Body of pancreas (tissue), 4 donors: ENCODE results near the gene NXNL1.

Source experiments
- POLR2A ChIP-seq, 3 donors: fragments of 450-650 bp; IDR thresholded peaks; one replicate each; pipeline ENCODE4 v1.6.1; 2016; ENCODE audit warnings: antibody characterized with exemption in 3 of 3, mild to moderate bottlenecking in 2 of 3
- TF ChIP-seq, protein P1 (sequence below), 7 experiments: fragments of 450-650 bp in 4 of 7; fragments of 200-600 bp in 3 of 7; sonication (generic) in 3 of 7; IDR thresholded peaks; one replicate each; pipeline ENCODE4 v1.5.1; 2016 to 2019; ENCODE audit warnings: antibody characterized with exemption in 7 of 7

DNA sequence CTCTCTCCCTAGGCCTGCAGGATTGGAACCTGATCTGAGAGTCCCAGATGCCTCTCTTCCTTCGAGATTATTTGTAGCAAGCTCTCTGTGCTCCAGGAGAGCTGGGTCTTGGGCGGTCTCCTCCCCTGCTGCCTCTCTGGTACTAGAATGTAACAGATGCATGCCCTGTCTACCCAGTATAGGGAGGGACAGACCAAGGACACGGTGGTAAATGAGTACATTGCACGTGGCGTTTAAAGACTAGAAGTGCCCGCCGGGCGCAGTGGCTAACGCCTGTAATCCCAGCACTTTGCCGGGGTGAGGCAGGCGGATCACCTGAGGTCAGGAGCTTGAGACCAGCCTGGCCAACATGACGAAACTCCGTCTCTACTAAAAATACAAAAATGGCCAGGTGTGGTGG is 21.3 kb upstream of the NXNL1 start:
- no peak for TF ChIP-seq POLR2A (IDR thresholded peaks at IDR 0.05)
- TF ChIP-seq, protein P1, sequence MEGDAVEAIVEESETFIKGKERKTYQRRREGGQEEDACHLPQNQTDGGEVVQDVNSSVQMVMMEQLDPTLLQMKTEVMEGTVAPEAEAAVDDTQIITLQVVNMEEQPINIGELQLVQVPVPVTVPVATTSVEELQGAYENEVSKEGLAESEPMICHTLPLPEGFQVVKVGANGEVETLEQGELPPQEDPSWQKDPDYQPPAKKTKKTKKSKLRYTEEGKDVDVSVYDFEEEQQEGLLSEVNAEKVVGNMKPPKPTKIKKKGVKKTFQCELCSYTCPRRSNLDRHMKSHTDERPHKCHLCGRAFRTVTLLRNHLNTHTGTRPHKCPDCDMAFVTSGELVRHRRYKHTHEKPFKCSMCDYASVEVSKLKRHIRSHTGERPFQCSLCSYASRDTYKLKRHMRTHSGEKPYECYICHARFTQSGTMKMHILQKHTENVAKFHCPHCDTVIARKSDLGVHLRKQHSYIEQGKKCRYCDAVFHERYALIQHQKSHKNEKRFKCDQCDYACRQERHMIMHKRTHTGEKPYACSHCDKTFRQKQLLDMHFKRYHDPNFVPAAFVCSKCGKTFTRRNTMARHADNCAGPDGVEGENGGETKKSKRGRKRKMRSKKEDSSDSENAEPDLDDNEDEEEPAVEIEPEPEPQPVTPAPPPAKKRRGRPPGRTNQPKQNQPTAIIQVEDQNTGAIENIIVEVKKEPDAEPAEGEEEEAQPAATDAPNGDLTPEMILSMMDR (IDR thresholded peaks at IDR 0.05), result no peak
